Lung microvascular endothelial cell (primary cell): Measurements from ENCODE around the gene ZCCHC17. TPM values are rescaled to one million over a fixed set of nuclear protein-coding genes. Genes with fewer than 3 reads are reported as not detected.
"Not testable (repeated sequence)": the region's sequence is repeated elsewhere in the genome, so short reads cannot be mapped to it uniquely, and the experiment has no call there.

Experiments used
- DNase-seq, 2 donors: peaks; one replicate each; pipeline versions ENCODE4 v3.0.0 to v3.0.0-alpha.2; 2010; ENCODE audit warnings: low read depth in 2 of 2
- total RNA-seq: library from RNA; depleted of rRNA; stranded (reverse); fragments of >200 nt; gene quantifications from 2 replicates; pipeline ENCODE4 v1.2.1, GENCODE V29; 2014

The ZCCHC17 gene
- total RNA-seq, 1 donor from 2014 or later = 23.0 TPM

DNA sequence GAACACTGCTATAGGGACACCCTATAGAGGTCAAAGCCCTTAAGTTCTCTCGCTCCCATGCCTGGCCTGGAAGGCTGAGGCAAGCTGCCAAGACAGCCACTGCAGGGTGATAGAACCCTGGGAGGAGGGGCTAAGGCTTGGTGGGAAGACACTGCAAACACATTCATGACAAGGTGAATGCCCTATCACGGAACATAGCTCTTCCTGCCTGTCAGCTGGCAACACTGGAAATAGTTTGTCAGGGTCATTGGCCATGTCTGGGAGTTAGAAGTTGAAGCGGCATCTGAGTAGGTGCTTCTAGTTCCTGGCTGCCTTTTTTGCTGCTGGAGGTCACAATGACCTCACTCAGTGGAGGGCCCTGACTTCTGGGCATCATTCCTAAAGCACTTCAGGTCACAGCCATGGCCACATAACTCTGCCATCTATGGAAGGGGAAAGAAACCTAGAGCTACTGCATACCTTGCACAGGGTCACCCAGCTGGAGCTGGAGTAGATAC, 71.8 kb downstream of the ZCCHC17 start:
- DNase-seq = peak in 1 of 2 donors; percentile 9

DNA sequence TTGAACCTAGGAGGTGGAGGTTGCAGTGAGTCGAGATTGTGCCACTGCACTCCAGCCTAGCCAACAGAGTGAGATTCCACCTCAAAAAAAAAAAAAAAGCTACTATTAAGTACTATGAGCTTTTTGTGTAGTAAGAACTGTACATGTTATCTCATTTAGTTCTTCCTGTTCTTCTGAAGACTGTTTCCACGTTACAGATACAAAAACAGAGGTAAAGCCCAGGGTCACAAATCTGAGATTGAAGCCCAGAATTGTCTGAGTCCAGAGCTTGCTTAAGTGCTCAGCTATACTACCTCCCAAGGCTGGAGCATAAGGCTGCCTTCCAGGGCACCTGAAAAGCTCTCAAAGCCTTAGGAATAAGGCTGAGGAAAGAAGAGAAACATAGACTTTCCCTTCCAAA, 73.2 kb downstream of the ZCCHC17 start:
- DNase-seq = no peak

DNA sequence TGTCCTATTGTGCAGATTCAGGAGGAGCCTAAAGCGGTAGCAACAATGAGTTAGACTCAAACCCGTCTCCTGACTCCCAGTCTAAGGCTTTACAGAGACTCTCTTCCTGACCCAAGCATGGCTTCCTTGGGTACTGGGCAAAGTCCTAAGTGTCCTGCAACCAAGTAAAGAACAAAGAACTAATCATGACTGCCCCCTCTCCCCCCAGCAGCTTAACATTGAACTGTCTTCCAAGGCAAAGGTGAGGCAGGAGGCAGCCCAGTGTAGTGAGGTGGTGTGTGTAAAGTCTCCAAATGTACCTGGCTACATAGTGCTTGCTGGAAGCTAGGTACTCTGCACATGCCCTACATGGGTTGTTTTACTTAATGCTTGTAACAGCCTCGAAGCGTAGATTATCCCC, 73.7 kb downstream of the ZCCHC17 start:
- DNase-seq = no peak

DNA sequence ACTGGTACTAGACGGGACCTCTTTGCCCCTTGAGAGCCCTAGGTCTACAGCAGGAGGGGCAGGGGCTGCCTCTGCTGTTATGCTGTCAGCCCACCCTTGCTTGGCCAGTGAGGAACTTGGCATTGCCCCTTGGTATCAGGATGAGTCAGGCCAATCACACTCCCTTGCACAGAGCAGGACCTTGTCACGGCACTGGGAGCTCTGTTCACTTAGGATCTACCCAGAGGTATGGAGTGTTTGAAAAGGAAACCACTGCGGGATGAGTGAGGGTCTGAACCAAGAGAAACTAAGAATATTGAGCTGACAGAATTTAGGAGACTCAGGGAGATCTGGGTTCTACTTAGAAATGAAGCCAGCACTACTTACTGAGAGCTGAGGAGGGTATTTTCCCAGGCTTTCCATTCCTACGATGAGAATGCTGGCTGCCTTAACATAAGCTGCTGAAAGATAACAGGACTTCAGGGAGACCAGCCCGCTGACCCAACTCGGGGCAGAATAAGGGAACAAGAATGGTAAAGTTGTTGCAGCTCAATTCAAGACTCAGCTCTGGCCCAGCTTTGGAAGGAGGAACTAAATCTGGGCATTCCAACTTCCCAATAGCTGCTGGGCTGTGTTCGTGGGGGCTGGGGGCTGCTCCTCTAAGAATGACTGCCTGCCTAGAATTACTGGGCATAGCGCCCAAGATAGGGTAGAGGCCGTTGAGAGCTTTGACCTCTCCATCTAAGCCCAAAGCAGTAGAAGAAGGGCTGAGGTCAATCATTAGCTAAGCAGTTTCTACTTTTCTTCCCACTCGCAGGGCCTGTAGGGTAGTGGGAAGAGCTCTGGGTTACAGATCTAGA, 74.5 kb downstream of the ZCCHC17 start:
- DNase-seq = no peak

DNA sequence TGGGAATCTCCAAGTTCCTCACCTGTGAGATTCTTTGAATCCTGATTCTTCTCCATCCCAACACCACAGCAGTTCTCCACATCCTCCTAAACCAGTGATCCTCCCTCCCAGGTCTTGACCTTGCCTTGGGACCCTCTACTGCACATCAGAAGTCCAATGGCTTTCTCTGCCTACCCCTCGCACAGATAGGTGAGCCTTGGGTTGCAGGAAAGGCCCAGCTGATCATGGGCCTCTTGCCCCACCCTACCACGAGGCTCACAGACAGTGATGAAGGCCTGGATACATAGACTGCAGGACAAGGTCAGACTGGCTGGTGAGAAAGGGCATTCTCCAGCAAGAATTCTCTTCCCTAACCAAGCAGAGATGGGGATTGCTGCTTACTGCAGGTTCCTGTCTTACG, 75.2 kb downstream of the ZCCHC17 start:
- DNase-seq = no peak

DNA sequence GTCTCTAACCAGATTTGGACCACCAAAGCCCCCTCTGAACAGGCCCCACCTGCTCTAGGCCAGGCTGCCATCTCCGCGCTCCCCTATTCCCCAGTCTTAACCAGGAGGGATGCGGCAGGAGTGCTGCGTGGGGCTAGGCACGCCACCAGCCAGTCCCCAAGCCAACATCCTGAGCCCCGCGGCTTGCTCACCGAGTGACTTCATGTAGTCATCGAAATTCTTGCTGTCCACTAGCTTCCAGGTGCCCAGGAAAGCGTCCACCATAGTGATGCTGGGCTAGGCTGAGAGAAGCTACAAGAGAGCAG, 75.9 kb downstream of the ZCCHC17 start:
- no peak for DNase-seq

DNA sequence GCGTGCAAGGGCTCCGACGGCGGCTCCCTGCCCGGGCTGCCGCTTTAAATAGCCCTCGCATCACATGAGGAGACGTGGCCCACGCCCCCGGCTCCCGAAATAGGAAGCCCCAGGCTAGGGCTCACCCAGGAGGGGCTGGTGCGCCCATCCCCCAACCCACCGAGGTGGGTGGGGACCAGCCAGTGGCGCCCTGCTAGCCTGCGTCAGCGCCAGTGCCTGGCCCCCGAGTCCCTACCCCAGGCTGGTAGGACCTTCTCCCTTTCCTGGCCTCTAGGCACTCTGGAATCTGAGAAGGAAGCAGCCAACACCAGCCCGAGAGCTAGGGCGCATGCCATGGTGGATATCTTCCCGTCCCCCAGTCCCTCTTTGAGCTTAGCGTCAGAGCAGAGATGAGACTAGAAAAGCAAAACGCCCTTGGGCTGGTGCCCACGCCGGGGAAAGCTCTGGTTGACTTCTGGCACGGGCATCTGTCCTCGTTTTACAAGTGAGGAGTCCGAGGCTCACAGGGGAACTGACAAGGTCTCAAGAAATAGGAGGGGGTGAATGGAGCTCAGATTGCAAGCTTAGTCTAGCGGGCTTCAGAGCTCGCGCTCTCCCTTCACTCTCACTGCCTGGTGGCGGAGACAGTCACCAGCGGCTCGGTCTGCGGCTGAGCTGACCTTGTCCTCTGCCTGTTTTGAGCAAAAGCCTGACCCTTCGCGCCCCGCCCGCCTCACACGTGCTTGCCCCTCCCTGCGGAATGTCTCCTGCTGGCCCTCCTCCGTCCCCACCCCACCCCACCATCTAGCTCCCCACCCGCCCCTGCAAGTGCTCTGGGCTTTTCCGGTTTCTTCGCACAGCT, 76.4 kb downstream of the ZCCHC17 start, which contains the start of gene FABP3:
TSS of gene FABP3 (minus strand) at position 21 of the 841 bp plus-strand sequence. CDS start 62 bp downstream, outside the sequence.
- DNase-seq = peak; percentile 25 to 35

DNA sequence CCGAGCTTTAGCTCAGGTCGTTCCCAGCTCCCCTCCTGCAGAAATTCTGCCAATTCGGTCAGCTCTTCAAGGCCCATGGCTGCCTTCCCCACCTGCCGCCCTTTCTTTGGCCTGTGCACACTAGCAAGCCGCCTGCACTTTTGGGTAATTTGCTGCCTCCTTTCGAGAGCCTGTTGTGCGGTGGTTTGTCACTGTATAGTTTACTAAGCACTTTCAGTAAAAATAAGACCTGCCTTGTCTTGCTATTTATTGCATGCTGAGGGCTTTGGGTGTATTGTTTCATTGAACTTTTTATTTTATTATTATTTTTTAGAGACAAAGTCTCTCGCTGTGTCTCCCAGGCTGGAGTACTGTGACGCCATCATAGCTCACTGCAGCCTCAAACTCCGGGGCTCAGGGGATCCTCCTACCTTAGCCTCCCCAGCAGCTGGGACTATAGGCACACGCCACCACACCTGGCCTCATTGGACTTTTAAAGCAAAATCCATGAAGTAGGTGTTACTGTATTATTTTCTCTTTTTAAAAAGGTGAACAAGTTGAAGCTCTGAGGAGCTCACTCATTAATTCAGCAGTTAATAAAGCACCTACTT, 77.2 kb downstream of the ZCCHC17 start:
- DNase-seq = no peak

DNA sequence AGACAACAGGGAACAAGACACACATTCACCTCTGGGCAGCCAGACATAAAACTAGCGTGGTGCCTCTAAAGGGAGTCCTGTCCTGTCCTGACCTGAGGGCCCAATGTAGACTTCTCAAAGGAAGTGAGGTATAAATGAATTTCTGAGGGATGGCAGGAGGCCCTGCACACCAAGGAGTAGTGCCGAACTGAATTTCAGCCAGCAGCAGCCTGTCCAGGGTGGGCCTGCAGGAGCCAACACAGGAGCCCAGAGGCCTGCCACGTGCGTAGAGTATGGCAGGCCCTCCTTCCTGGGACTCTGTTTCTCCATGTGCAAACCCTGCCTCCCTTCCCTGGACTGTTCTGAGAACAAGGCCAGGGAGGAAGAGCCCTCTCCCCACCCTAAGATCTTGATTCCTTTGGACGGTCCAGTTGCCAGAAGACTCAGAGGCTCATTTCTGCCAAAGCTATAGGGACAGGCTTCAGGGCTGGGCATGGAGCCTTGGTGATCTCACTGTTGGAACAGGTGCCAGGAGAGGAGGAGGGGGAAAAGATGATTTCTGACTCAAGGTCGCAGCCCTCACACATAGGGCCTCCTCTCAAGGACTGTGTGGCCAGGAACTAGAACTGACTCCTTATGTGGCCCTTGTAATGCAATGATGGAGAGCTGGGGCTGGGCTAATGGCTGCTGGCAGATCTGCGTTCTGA, 77.8 kb downstream of the ZCCHC17 start:
- DNase-seq = no peak

DNA sequence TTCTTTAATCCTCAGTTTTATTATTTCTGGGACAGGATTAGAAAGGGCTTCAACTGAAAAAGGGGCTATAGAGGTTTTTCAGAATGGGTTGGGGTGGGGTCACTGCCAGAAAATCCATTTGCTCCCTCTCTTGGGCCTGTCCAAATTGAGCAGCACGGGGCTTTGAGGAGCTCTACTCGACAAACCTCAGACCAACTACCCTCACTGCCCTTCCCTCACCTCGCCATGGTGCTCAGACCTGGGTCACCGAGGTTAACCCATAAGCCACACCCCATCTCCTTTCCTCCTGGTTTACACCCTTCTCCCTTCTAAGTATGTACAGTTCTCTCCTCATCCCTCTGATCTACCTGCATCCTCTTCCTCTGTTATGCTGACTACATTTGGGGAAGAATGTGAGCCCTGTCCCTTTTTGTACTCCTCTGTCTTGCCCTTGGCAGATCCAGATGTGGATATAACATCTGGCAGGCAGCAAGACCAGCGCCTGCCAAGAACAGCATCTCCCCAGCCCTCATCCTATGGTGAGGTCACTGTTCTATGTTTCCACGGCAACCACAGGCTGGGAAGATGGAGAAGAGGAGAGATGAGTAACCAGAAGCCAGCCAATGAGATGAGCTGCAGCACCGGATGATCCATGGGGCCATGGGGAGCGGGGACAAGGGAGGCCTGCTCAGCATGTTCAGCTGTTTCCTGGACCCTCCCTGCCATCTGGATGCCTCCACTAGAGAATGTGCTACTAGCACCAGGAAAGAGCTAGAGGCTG, 79.7 kb downstream of the ZCCHC17 start:
- DNase-seq = peak; percentile 24 to 91

DNA sequence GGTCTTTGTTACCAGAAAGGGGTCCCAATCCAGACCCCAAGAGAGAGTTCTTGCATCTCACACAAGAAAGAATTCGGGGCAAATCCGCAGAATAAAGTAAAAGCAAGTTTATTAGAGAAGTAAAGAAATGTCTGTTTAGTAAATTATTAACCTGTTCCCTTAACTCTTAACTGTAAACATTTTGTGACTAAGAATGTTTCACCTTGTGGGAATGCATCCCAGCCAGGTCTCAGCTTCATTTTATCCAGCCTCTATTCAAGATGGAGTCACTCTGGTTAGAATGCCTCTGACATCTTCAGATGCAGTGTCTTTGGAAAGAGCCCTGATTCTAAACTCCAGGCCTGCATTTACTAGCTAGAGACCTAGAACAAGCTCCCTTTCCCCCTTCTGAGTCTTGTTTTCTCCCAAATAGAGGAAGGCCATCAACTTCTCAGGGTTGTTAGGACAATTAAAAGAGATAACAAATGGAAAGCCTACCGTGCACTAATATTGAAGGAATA, 80.6 kb downstream of the ZCCHC17 start:
- DNase-seq = no peak

DNA sequence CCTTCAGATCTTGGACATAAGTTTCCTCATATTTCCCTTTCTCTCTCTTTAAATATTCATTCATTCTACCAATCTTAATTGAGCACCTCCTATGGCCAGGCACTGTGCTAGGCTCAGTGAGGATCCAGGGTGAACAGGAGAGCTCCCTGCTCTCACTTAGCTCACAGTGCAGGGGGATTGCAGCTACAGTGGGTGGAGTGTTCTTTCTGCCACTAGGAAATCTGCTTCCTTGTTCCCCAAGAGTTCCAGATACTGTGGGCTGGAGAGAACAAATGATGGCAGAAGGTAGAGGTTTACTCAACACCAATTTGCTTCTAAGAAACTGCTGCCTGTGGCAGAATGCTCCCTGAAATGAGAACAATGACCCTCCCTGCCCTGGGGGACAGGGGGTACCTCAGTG, 81.2 kb downstream of the ZCCHC17 start:
- DNase-seq = no peak

DNA sequence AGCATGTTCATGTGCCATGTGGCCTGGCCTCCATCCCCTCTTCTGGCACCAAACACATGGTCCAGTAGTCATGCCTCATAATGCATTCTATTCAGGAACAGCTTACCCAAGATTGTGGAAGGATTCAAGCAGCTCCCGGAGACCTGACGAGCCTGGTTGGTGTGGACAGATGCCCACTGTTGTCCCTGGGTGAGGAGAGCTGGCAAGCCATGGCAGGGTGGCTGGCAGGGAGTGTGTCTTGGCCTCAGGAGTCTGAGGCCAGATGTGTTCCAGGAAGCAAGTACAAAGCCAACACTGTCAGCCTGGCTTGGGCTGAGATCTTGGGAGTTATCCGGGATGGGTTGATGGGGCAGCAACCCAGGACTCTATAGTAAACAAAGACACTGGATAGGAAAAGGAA, 83.3 kb downstream of the ZCCHC17 start:
- DNase-seq = no peak

DNA sequence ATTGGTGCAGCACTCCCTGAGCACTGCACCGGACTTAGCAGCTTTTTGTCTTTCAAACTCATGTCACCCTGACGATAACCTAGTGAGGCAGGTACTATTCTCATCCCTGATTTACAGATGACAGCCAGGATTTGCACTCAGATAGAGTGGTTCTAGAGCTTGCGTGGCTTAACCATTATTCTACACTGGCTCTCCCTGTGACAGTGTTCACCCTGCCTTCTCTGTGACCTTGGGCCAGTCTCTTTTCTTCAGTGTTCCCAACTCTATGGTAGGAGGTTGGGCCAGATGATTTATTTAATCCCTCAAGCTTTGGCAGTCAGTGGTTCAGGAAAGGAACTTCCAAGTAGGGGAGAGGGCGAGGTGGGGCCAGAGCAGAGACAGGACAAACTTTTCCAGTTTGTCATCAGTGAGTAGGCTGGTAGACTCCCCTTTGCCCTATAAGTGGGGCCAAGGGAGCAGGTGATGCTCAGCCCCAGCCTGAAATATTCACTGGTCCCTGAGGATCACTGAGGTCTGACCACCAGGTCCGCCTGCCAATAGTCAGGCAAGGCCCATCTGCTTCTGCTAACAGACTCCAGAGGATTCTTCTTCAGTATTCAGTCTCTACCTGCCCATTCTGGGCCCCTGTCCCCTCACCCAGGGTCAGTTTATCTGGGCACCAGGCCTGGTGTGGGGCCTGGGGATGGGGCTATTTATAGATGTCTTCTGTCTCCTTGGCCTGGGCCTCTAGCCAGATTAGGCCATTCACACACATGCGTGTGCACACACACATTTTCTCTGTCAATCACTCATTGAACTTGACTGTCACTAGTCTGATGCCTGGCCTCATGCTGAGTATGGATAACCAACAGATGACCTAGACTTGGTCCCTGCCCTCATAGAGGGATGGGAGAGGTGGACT, 84.8 kb downstream of the ZCCHC17 start:
- DNase-seq = no peak

DNA sequence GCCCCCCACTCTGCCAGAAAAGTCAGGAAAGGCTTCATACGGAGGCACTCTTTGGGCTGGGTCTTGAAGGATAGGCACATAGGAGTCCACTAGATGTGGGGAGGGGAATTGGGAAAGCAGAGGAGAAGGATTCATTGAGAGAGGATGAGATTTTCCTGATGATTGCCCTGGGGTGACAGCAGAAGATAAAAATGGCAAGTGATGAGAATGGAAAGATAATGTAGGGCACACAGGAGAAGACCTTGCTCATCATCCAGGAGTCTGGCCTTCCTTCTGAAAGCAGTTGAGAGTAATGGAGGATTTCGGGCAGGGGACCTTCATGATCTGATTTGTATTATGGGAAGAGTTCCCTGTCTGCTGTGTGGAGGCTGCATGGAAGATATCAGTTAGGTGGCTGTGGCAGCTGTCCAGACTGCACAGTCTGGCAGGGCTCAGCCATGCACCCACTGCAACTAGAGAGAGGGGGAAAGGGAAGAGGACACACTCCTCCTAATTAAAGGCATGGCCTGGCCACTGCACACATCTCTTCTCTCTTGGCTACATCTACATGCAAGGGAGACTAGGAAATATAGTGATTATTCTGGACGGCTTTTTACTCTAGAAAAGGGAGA, 85.7 kb downstream of the ZCCHC17 start:
- no peak for DNase-seq

DNA sequence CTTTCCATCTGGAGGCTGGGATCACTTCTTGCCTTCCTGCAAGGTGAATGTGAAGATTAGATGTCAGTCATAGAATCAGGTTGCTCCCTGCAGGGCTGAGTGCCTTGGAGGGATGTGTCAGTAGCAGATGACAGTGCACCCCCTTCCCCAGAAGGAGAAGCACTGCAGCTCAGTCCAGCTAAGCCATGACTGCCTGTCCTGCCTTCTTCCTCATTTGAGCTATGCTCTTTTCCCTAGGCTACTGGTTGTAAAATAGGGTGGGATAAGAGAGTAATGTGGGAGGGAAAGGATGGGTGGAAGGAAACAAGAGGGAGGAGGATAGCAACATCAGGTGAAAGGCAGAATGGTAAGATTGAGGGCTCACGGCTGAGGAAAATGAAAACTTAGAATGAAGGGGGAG, 87.1 kb downstream of the ZCCHC17 start:
- no peak for DNase-seq

DNA sequence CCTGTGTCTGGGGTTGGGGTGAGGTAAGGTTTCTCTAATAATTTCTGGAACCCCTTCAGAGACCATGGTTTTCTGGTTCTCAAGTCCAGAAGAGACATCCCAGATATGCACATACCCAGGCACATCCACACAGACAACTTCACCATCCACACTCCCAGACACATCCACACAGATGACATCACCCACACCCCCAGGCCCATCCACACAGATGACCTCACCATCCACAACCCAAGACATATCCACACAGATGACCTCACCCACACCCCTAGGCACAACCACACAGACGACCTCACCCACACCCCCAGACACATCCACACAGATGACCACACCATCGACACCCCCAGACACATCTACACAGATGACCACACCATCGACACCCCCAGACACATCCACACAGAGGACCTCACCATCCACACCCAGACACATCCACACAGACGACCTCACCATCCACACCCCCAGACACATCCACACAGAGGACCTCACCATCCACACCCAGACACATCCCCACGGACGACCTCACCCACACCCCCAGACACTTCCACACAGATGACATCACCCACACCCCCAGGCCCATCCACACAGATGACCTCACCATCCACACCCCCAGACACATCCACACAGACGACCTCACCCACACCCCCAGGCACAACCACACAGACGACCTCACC, 89.9 kb downstream of the ZCCHC17 start:
- not testable (repeated sequence) for DNase-seq

DNA sequence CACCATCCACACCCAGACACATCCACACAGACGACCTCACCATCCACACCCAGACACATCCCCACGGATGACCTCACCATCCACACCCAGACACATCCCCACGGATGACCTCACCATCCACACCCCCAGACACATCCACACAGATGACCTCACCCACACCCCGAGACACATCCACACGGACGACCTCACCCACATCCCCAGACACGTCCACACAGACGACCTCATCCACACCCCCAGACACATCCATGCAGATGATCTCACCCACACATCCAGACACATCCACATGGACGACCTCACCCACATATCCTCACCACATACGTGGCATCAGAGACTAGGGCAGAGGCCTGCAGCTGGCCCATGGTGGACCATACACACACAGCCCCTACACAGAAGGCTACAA, 90.8 kb downstream of the ZCCHC17 start:
- DNase-seq = no peak

DNA sequence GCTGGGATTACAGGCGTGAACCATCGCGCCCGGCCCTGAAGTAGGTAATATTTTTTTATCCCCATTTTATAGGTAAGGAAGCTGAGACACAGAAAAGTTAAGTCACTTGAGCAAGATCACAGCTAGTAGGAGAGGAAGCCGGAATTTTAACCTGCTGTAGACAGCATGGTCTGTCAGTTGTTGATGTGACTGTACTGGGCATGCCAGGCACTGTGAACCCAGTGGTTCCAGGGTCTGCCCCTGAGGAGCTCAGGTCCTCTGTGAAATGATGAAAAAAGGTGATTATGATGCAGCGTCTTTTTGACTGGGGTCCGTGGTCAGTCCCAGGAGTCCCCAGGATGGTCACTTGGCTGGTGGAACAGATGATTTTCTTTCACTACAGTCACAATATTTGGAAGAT, 92.8 kb downstream of the ZCCHC17 start:
- DNase-seq = no peak
